PC-9 (cell line): Measurements from ENCODE around the gene UBE2M. TPM values are rescaled to one million over a fixed set of nuclear protein-coding genes. Genes with fewer than 3 reads are reported as not detected.

Source experiments
- BruUV-seq: library from RNA; stranded (reverse); fragments of 400-500 nt; replicated peaks from 2 replicates; lab custom pipeline; 2021; lab: Mats Ljungman, UMichigan
- CTCF ChIA-PET: fragments of 300-600 bp; sonication (Branson Sonifier 250); formaldehyde crosslinking; loops from one replicate; lab custom pipeline; 2022; ENCODE audit warnings: antibody characterized with exemption; lab: Charles Lee
- POLR2A ChIA-PET: fragments of 300-600 bp; sonication (Branson Sonifier 250); formaldehyde crosslinking; loops from one replicate; lab custom pipeline; 2022; ENCODE audit warnings: antibody characterized with exemption; ENCODE audit not compliant: unreplicated experiment; lab: Charles Lee
- DNase-seq, 2 experiments: peaks; one replicate each; pipeline versions ENCODE4 v3.0.0 to v3.0.0-alpha.2; 2015 to 2022; ENCODE audit warnings: mixed read lengths in 1 of 2
- H2AFZ ChIP-seq: fragments of 200-600 bp; sonication (generic); 2 replicates; pipeline ENCODE4 v1.8.1; 2017; ENCODE audit warnings: antibody characterized with exemption
- H3F3A ChIP-seq: fragments of 200-600 bp; sonication (generic); 2 replicates; pipeline ENCODE4 v1.8.1; 2017; ENCODE audit warnings: antibody characterized with exemption, mild to moderate bottlenecking, low read depth; ENCODE audit not compliant: insufficient read depth
- H3K27ac ChIP-seq: fragments of 200-600 bp; sonication (generic); 2 replicates; pipeline ENCODE4 v1.6.1; 2016; ENCODE audit warnings: mixed run types
- H3K27me3 ChIP-seq: fragments of 200-600 bp; sonication (generic); 2 replicates; pipeline ENCODE4 v1.6.1; 2016; ENCODE audit warnings: low read depth, mixed run types; ENCODE audit not compliant: insufficient read depth
- H3K36me3 ChIP-seq: fragments of 200-600 bp; sonication (generic); 2 replicates; pipeline ENCODE4 v1.6.1; 2016; ENCODE audit warnings: low read depth, mixed run types
- H3K4me1 ChIP-seq: fragments of 200-600 bp; sonication (generic); replicated peaks from 2 replicates; pipeline ENCODE4 v1.6.1; 2016; ENCODE audit warnings: mixed run types; ENCODE audit not compliant: insufficient read depth
- H3K4me2 ChIP-seq: fragments of 200-600 bp; sonication (generic); 2 replicates; pipeline ENCODE4 v1.6.1; 2017; ENCODE audit warnings: mixed run types
- H3K4me3 ChIP-seq: fragments of 200-600 bp; sonication (generic); 2 replicates; pipeline ENCODE4 v1.6.1; 2016; ENCODE audit warnings: mixed run types
- H3K79me2 ChIP-seq: fragments of 200-600 bp; sonication (generic); 2 replicates; pipeline ENCODE4 v1.6.1; 2017; ENCODE audit warnings: low read depth, mixed run types
- H3K9me2 ChIP-seq: fragments of 200-600 bp; sonication (generic); 2 replicates; pipeline ENCODE4 v1.8.1; 2017; ENCODE audit warnings: mild to moderate bottlenecking; ENCODE audit not compliant: insufficient read depth
- H3K9me3 ChIP-seq: fragments of 200-600 bp; sonication (generic); 2 replicates; pipeline ENCODE4 v1.8.1; 2016; ENCODE audit warnings: low read depth; ENCODE audit not compliant: insufficient read depth
- H4K20me1 ChIP-seq: fragments of 200-600 bp; sonication (generic); 2 replicates; pipeline ENCODE4 v1.8.1; 2017; ENCODE audit not compliant: insufficient read depth
- CTCF ChIP-seq: fragments of 200-600 bp; sonication (generic); conservative IDR thresholded peaks from 2 replicates; pipeline ENCODE4 v1.6.1; 2017; ENCODE audit warnings: mixed run types, antibody characterized with exemption, mild to moderate bottlenecking, moderate library complexity
- EZH2 ChIP-seq: fragments of 200-600 bp; sonication (generic); IDR thresholded peaks from 2 replicates; pipeline ENCODE4 v1.8.0; 2017; ENCODE audit warnings: antibody characterized with exemption, low read depth
- intact Hi-C: fragments of 100-400 bp; cut with micrococcal nuclease; formaldehyde crosslinking; loops from one replicate; pipeline ENCODE4 v1.10.0; 2022; ENCODE audit not compliant: unreplicated experiment
- total RNA-seq: library from RNA; stranded (reverse); gene quantifications from 2 replicates; pipeline ENCODE4 v1.2.3, GENCODE V29; 2021

Gene UBE2M
- total RNA-seq, 1 experiment from 2014 or later, result not detected

GRCh38 chr19:58551123-58551497, 7.3 kb downstream of the UBE2M start:
- peaks cover 5% of the 10 kb centered on the region; the same call in 1 of the 2 replicates for H3K36me3 ChIP-seq
- peaks cover 22% of the 10 kb centered on the region; the same call in 1 of the 2 replicates for H3F3A ChIP-seq
- POLR2A ChIA-PET, result no interaction called here

GRCh38 chr19:58550362-58551122, 7.9 kb downstream of the UBE2M start:
- Histone ChIP-seq H3K27me3 (no peaks in the 10 kb centered on the region), H3K9me2 (no peaks in the 10 kb centered on the region), H3K9me3 (no peaks in the 10 kb centered on the region), H3K36me3 (peaks cover 5% of the 10 kb centered on the region; the same call in 1 of the 2 replicates), H3K4me3 (no peak overlapping the region), H3K79me2 (peaks cover 49% of the 10 kb centered on the region), H3F3A (peaks cover 22% of the 10 kb centered on the region; the same call in 1 of the 2 replicates), H3K4me1 (peaks cover 17% of the 10 kb centered on the region; the same call in 1 of the 2 replicates), H4K20me1 (peaks cover 22% of the 10 kb centered on the region), H2AFZ (no peak overlapping the region), H3K4me2 (no peak overlapping the region), H3K27ac (no peak overlapping the region)
- no TSS peak for BruUV-seq
- TF ChIP-seq EZH2 (no peak), CTCF (no peak)
- CTCF ChIA-PET, result no interaction called here
- intact Hi-C loops, result no loop called here
- no peak for DNase-seq
- POLR2A ChIA-PET, result no interaction called here

More at GRCh38 chr19:58551123-58551497, 7.3 kb downstream of the UBE2M start:
- Histone ChIP-seq H3K4me3 (no peak overlapping the region), H3K27me3 (no peaks in the 10 kb centered on the region), H3K4me2 (no peak overlapping the region), H3K9me2 (no peaks in the 10 kb centered on the region), H4K20me1 (peaks cover 16% of the 10 kb centered on the region), H3K27ac (no peak overlapping the region), H3K9me3 (no peaks in the 10 kb centered on the region), H2AFZ (no peak overlapping the region), H3K79me2 (peaks cover 43% of the 10 kb centered on the region), H3K4me1 (peaks cover 14% of the 10 kb centered on the region; the same call in 1 of the 2 replicates)
- no TSS peak for BruUV-seq
- CTCF ChIA-PET, result no interaction called here
- TF ChIP-seq CTCF, result no peak
- no peak for TF ChIP-seq EZH2
- DNase-seq, result no peak
- intact Hi-C loops, result no loop called here

- H3K79me2 ChIP-seq, result peaks cover 56% of the 10 kb centered on the region
- DNase-seq, result no peak
- H4K20me1 ChIP-seq, result peaks cover 29% of the 10 kb centered on the region
- TSS peak; percentile 1 for BruUV-seq
- intact Hi-C loops, result no loop called here
- no peak overlapping the region for H2AFZ ChIP-seq
- H3K9me2 ChIP-seq, result no peaks in the 10 kb centered on the region
- no peak overlapping the region for H3K4me2 ChIP-seq
- H3K27ac ChIP-seq, result no peak overlapping the region
- ChIA-PET CTCF (no interaction called here), POLR2A (interaction anchor here (0.6 kb wide), 1 partner anchor 780 kb away, joined by 3 read pairs; the partner anchor contains the start of gene ZNF586)
- H3K4me3 ChIP-seq, result no peak overlapping the region
- peaks cover 5% of the 10 kb centered on the region; the same call in 1 of the 2 replicates for H3K36me3 ChIP-seq
- TF ChIP-seq EZH2 (no peak), CTCF (no peak)
- H3K9me3 ChIP-seq, result no peaks in the 10 kb centered on the region
- peaks cover 17% of the 10 kb centered on the region; the same call in 1 of the 2 replicates for H3K4me1 ChIP-seq
- H3K27me3 ChIP-seq, result no peaks in the 10 kb centered on the region
- peaks cover 22% of the 10 kb centered on the region; the same call in 1 of the 2 replicates for H3F3A ChIP-seq
Observed at GRCh38 chr19:58549664-58550361, 8.6 kb downstream of the UBE2M start.
